GM12878 (cell line): ENCODE data around the gene CNGA4. TPM values are rescaled to one million over a fixed set of nuclear protein-coding genes. Genes with fewer than 3 reads are reported as not detected.

Experiments
- ATAC-seq: fragments of 200-7000 bp; cut with Tn5 transposase; 3 replicates; pipeline ENCODE4 v1.9.1; 2020; ENCODE audit warnings: mild to moderate bottlenecking, moderate library complexity
- BruUV-seq: library from RNA; stranded (reverse); fragments of 400-500 nt; replicated peaks from 2 replicates; lab custom pipeline; 2021; lab: Mats Ljungman, UMichigan
- CTCF ChIA-PET: fragments of 300-600 bp; sonication (Branson Sonifier 250); formaldehyde crosslinking; extraction: SDS; loops from one replicate; lab custom pipeline; 2021; ENCODE audit warnings: inconsistent platforms; lab: Yijun Ruan, JAX
- POLR2A ChIA-PET: fragments of 350-600 bp; formaldehyde crosslinking; extraction: SDS; loops from one replicate; lab custom pipeline; 2021; ENCODE audit warnings: inconsistent platforms; lab: Charles Lee
- RAD21 ChIA-PET: fragments of 300-600 bp; sonication (Branson Sonifier 250); formaldehyde crosslinking; loops from one replicate; lab custom pipeline; 2023; ENCODE audit warnings: antibody characterized with exemption; ENCODE audit not compliant: unreplicated experiment; lab: Charles Lee
- SMC1A ChIA-PET: fragments of 300-600 bp; sonication (Branson Sonifier 250); formaldehyde crosslinking; loops from one replicate; lab custom pipeline; 2023; ENCODE audit not compliant: unreplicated experiment, uncharacterized antibody; lab: Charles Lee
- DNase-seq: peaks from one replicate; pipeline ENCODE4 v3.0.0-alpha.2; 2011; ENCODE audit warnings: low read depth, low spot score
- FAIRE-seq: peaks from 3 replicates; lab custom pipeline; 2011; peaks lifted over from hg19 to GRCh38; lab: Jason Lieb, UNC
- H2AFZ ChIP-seq: 2 replicates; pipeline ENCODE4 v1.6.0; 2011; ENCODE audit warnings: low read depth, low read length, control low read depth; ENCODE audit not compliant: control insufficient read depth
- H3K27ac ChIP-seq: 2 replicates; pipeline ENCODE4 v1.5.1; 2011; ENCODE audit warnings: control low read depth; ENCODE audit not compliant: control insufficient read depth, insufficient read depth
- H3K27me3 ChIP-seq, 2 experiments: replicated peaks in 1 of 2; 2 replicates each; pipeline versions ENCODE4 v1.6.0 to v1.6.1; 2011; ENCODE audit warnings: low read length in 1 of 2; ENCODE audit not compliant: control insufficient read depth in 2 of 2, insufficient read depth in 2 of 2
- H3K36me3 ChIP-seq, 2 experiments: 2 replicates each; pipeline ENCODE4 v1.5.1; 2011; ENCODE audit warnings: low read length in 1 of 2; ENCODE audit not compliant: control insufficient read depth in 2 of 2, insufficient read depth in 2 of 2
- H3K4me1 ChIP-seq: 2 replicates; pipeline ENCODE4 v1.6.1; 2011; ENCODE audit warnings: mild to moderate bottlenecking, low read length, moderate library complexity, mixed read lengths; ENCODE audit not compliant: control insufficient read depth, insufficient read depth
- H3K4me2 ChIP-seq: 2 replicates; pipeline ENCODE4 v1.6.0; 2011; ENCODE audit warnings: control low read depth; ENCODE audit not compliant: control insufficient read depth, insufficient read depth
- H3K4me3 ChIP-seq: fragments of 200-600 bp; sonication (generic); 2 replicates; pipeline ENCODE4 v1.5.1; 2016
- H3K79me2 ChIP-seq: 2 replicates; pipeline ENCODE4 v1.6.0; 2011; ENCODE audit warnings: low read length; ENCODE audit not compliant: control insufficient read depth, insufficient read depth
- H3K9ac ChIP-seq: 2 replicates; pipeline ENCODE4 v1.8.0; 2011; ENCODE audit warnings: low read length, control low read depth, mixed read lengths; ENCODE audit not compliant: control insufficient read depth, insufficient read depth
- H3K9me3 ChIP-seq: replicated peaks from 3 replicates; pipeline ENCODE4 v1.5.1; 2011; ENCODE audit warnings: mild to moderate bottlenecking, low read length; ENCODE audit not compliant: control insufficient read depth, insufficient read depth
- H4K20me1 ChIP-seq: 2 replicates; pipeline ENCODE4 v1.6.0; 2011; ENCODE audit not compliant: control insufficient read depth, insufficient read depth
- BCL3 ChIP-seq: IDR thresholded peaks from 2 replicates; pipeline ENCODE4 v1.6.1; 2011; ENCODE audit warnings: borderline replicate concordance, low read depth, mild to moderate bottlenecking, moderate library complexity, low read length; ENCODE audit not compliant: insufficient read depth, poor library complexity, severe bottlenecking
- E2F4 ChIP-seq: IDR thresholded peaks from 2 replicates; pipeline ENCODE4 v1.6.1; 2012; ENCODE audit warnings: low read depth, low read length, improper control_type of control experiment
- IKZF2 ChIP-seq, 2 experiments: fragments of 450-650 bp; IDR thresholded peaks; 2 replicates each; pipeline ENCODE4 v1.6.1; 2017; ENCODE audit warnings: mild to moderate bottlenecking in 2 of 2, moderate library complexity in 2 of 2
- LARP7 ChIP-seq: fragments of 450-650 bp; IDR thresholded peaks from 2 replicates; pipeline ENCODE4 v1.6.1; 2017; ENCODE audit warnings: mild to moderate bottlenecking
- MAX ChIP-seq: IDR thresholded peaks from 2 replicates; pipeline ENCODE4 v1.6.1; 2012; ENCODE audit warnings: low read depth, low read length, improper control_type of control experiment
- NR2C1 ChIP-seq: fragments of 450-650 bp; IDR thresholded peaks from 2 replicates; pipeline ENCODE4 v1.6.1; 2017; ENCODE audit warnings: antibody characterized with exemption, mild to moderate bottlenecking, moderate library complexity
- RAD51 ChIP-seq: fragments of 450-650 bp; IDR thresholded peaks from 2 replicates; pipeline ENCODE4 v1.6.1; 2016; ENCODE audit warnings: moderate library complexity, mild to moderate bottlenecking, inconsistent platforms
- SIN3A ChIP-seq: IDR thresholded peaks from 2 replicates; pipeline ENCODE4 v1.6.1; 2012; ENCODE audit warnings: low read depth, low read length, improper control_type of control experiment
- ZBED1 ChIP-seq: IDR thresholded peaks from 2 replicates; pipeline ENCODE4 v1.6.1; 2016; ENCODE audit warnings: borderline replicate concordance
- ZNF622 ChIP-seq: fragments of 450-650 bp; IDR thresholded peaks from 2 replicates; pipeline ENCODE4 v1.6.1; 2017; ENCODE audit warnings: mild to moderate bottlenecking, inconsistent platforms
- ZNF687 ChIP-seq: fragments of 450-650 bp; IDR thresholded peaks from 2 replicates; pipeline ENCODE4 v1.6.1; 2017; ENCODE audit warnings: mild to moderate bottlenecking, moderate library complexity
- WGBS: methylation state at CpG from one replicate; pipeline ENCODE4 v1.1.6; 2016; ENCODE audit warnings: low lambda C conversion rate; ENCODE audit not compliant: insufficient replicate concordance, insufficient coverage; ENCODE audit errors: missing lambda C conversion rate; 5-methylcytosine and 5-hydroxymethylcytosine counted together
- in situ Hi-C: fragments of 300-500 bp; cut with MboI; formaldehyde crosslinking; loops from 9 replicates; pipeline ENCODE4 v1.14.3; 2018; ENCODE audit warnings: mixed read lengths
- intact Hi-C: fragments of 100-400 bp; cut with micrococcal nuclease; formaldehyde crosslinking; loops from one replicate; pipeline ENCODE4 v1.14.2; 2022; ENCODE audit not compliant: unreplicated experiment
- polyA plus RNA-seq, 11 experiments: library from polyadenylated mRNA; depleted of rRNA in 4 of 11; unstranded in 6 of 11; stranded (reverse) in 5 of 11; fragments of >200 nt; fragmentation: Nextera tagmentation in 4 of 11; fragmentation: Illumina TruSeq in 1 of 11; extraction: Ambion mirVana in 4 of 11; extraction: Trizol in 1 of 11; gene quantifications; 1 replicate in 1 of 11; 2 replicates in 10 of 11; pipeline versions ENCODE4 v1.2.1 to v1.2.3, GENCODE V29; 2011 to 2016; ENCODE audit warnings: inconsistent platforms in 2 of 11, missing spikeins in 2 of 11, low read depth in 1 of 11
- total RNA-seq, 4 experiments: library from RNA; depleted of rRNA in 3 of 4; stranded (reverse); fragments of >200 nt in 3 of 4; fragmentation: Illumina TruSeq in 1 of 4; extraction: Trizol in 1 of 4; gene quantifications; 2 replicates each; pipeline versions ENCODE4 v1.2.1 to v1.2.3, GENCODE V29; 2013 to 2021

CNGA4 gene
- total and polyA plus RNA-seq, 10 of the 15 experiments (the other 5 are each of a cell fraction or from before 2014, with no cell fraction given): 0.05 to 0.26 (median 0.07) TPM; not detected in 5

GRCh38 chr11:6270584-6271246, 31.8 kb downstream of the CNGA4 start:
- no peak overlapping the region for H3K4me3 ChIP-seq
- H3K9me3 ChIP-seq: no peaks in the 10 kb centered on the region
- TF ChIP-seq BCL3 (no peak), IKZF2 (IDR thresholded peaks at IDR 0.05) (no peak), NR2C1 (no peak), MAX (no peak), SIN3A (no peak), RAD51 (no peak), ZNF622 (no peak), E2F4 (no peak), ZBED1 (no peak), ZNF687 (no peak), LARP7 (no peak)
- no peaks in the 10 kb centered on the region; a peak in 1 of 4 replicates for H3K27me3 ChIP-seq
- ChIA-PET SMC1A (interaction anchor here (0.8 kb wide), 1 partner anchor 442 kb away, joined by 3 read pairs; no protein-coding TSS in a partner anchor), RAD21 (no interaction called here), POLR2A (interaction anchor here (0.6 kb wide), 1 partner anchor 89 kb away, joined by 3 read pairs; no protein-coding TSS in a partner anchor), CTCF (interaction anchor here (1.0 kb wide), 1 partner anchor 83 kb away, joined by 3 read pairs; no protein-coding TSS in a partner anchor)
- no peak for ATAC-seq
- in situ Hi-C loops: no loop called here
- H3K4me2 ChIP-seq: no peak overlapping the region
- intact Hi-C loops: no loop called here
- H3K9ac ChIP-seq: no peak overlapping the region
- DNase-seq: no peak
- H3K27ac ChIP-seq: no peak overlapping the region
- no peaks in the 10 kb centered on the region for H3K36me3 ChIP-seq
- no peak overlapping the region for H2AFZ ChIP-seq
- no peak for FAIRE-seq
- BruUV-seq: no TSS peak
- no peaks in the 10 kb centered on the region for H3K79me2 ChIP-seq
- WGBS: 61% methylated on average over 34 of the region's 41 CpGs
- no peaks in the 10 kb centered on the region for H4K20me1 ChIP-seq
- H3K4me1 ChIP-seq: no peaks in the 10 kb centered on the region
